Testis (tissue), 3 donors: Measurements from ENCODE around the gene FLNB. TPM values are rescaled to one million over a fixed set of nuclear protein-coding genes. Genes with fewer than 3 reads are reported as not detected.

Experiments used
- DNase-seq: peaks from one replicate; pipeline ENCODE4 v3.0.0-alpha.2; 2019
- H3K27ac ChIP-seq, 2 donors: fragments of 200-600 bp; sonication (generic); one replicate each; pipeline ENCODE4 v1.5.1; 2019
- H3K27me3 ChIP-seq: fragments of 200-600 bp; sonication (generic); one replicate; pipeline ENCODE4 v1.5.1; 2019
- H3K36me3 ChIP-seq: fragments of 200-600 bp; sonication (generic); one replicate; pipeline ENCODE4 v1.5.1; 2017; ENCODE audit warnings: low read depth; ENCODE audit errors: missing control alignments
- H3K4me1 ChIP-seq: fragments of 200-600 bp; sonication (generic); one replicate; pipeline ENCODE4 v1.5.1; 2019
- H3K4me3 ChIP-seq, 2 donors: fragments of 200-600 bp; sonication (generic); one replicate each; pipeline ENCODE4 v1.5.1; 2017 to 2019
- H3K9me3 ChIP-seq: fragments of 200-600 bp; sonication (generic); one replicate; pipeline ENCODE4 v1.5.1; 2017
- CTCF ChIP-seq, 3 experiments: fragments of 450-650 bp in 2 of 3; fragments of 200-600 bp in 1 of 3; sonication (generic) in 1 of 3; IDR thresholded peaks; one replicate each; pipeline ENCODE4 v1.5.1; 2016 to 2019; ENCODE audit warnings: antibody characterized with exemption in 3 of 3, mild to moderate bottlenecking in 2 of 3, moderate library complexity in 1 of 3
- POLR2A ChIP-seq: fragments of 450-650 bp; IDR thresholded peaks from one replicate; pipeline ENCODE4 v1.6.1; 2017; ENCODE audit warnings: antibody characterized with exemption, mild to moderate bottlenecking, moderate library complexity
- WGBS, 2 donors: methylation state at CpG; one replicate each; pipeline ENCODE4 v1.1.5; 2018; 5-methylcytosine and 5-hydroxymethylcytosine counted together
- intact Hi-C: fragments of 100-400 bp; cut with DNase I; formaldehyde crosslinking; loops from one replicate; pipeline ENCODE4 v1.15.1; 2023; ENCODE audit warnings: low total_unique reads
- polyA plus RNA-seq: library from polyadenylated mRNA; stranded (reverse); fragments of 350-450 nt; fragmentation: Illumina TruSeq; extraction: RNeasy Lipid Tissue Mini Kit (QIAGEN cat#74804); gene quantifications from one replicate; pipeline ENCODE4 v1.2.3, GENCODE V29; 2014; ENCODE audit warnings: low read depth, low replicate concordance; ENCODE audit not compliant: insufficient read depth
- total RNA-seq, 2 donors: library from RNA; depleted of rRNA; stranded (reverse); fragments of >200 nt; gene quantifications; one replicate each; pipeline ENCODE4 v1.2.3, GENCODE V29; 2016

The FLNB gene
- total and polyA plus RNA-seq, 3 donors from 2014 or later: 105 to 199 (median 166) TPM

GRCh38 chr3:58190291-58190690 lies 182.1 kb downstream of the FLNB start:
- Histone ChIP-seq H3K4me1 (no peaks in the 10 kb centered on the region), H3K36me3 (no peaks in the 10 kb centered on the region), H3K27me3 (no peaks in the 10 kb centered on the region), H3K4me3 (no peak overlapping the region), H3K9me3 (no peaks in the 10 kb centered on the region), H3K27ac (no peak overlapping the region)
- intact Hi-C loops: no loop called here
- no peak for TF ChIP-seq POLR2A
- TF ChIP-seq CTCF (IDR thresholded peaks at IDR 0.05): no peak
- WGBS, 2 donors: 97 to 100% methylated on average over 4 of the region's 4 CpGs
- DNase-seq: no peak

- Histone ChIP-seq H3K9me3 (no peaks in the 10 kb centered on the region), H3K36me3 (no peaks in the 10 kb centered on the region), H3K4me1 (no peaks in the 10 kb centered on the region), H3K27ac (no peak overlapping the region), H3K27me3 (no peaks in the 10 kb centered on the region), H3K4me3 (no peak overlapping the region)
- intact Hi-C loops: no loop called here
- DNase-seq: no peak
- TF ChIP-seq POLR2A (no peak), CTCF (IDR thresholded peaks at IDR 0.05) (no peak)
- WGBS, 2 donors: 88 to 95% methylated on average over 4 of the region's 4 CpGs
Observed at GRCh38 chr3:58190882-58191281, 182.7 kb downstream of the FLNB start.

DNA sequence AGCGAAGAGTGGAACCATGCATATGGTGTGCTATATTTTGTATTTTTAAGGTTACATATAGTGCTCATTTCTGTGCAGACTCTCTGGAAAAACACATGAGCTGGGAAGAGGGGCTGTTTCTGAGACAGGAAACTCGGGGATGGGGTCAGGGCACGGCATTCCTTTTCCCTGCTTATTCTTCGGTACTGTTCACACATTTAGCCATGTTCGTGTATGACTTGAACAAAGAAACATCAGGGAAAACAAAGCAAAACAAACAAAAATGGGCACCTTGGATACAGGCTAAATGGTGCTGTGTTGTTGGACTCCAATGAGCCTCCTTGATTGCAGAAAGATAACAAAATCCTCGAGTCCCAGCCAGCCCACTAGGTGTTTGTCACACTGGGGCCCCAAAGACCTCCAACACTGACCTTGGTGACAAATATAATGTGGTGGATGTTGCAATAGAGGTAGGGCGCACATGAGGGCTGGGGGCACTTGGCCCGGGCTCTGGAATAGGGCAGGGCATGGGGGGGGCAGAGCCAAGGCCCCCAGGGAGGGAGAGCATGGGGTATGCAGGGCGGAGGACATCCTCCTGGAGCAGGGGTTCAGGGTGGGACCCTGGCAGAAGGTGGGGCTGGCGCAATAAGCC lies 183.3 kb downstream of the FLNB start:
- WGBS, 2 donors: 80 to 81% methylated on average over 10 of the region's 10 CpGs
- H3K36me3 ChIP-seq: no peaks in the 10 kb centered on the region
- TF ChIP-seq POLR2A (no peak), CTCF (IDR thresholded peaks at IDR 0.05) (no peak)
- no peak overlapping the region for H3K4me3 ChIP-seq
- no peak for DNase-seq
- H3K4me1 ChIP-seq: no peaks in the 10 kb centered on the region
- H3K27me3 ChIP-seq: no peaks in the 10 kb centered on the region
- H3K27ac ChIP-seq: no peak overlapping the region
- intact Hi-C loops: no loop called here
- H3K9me3 ChIP-seq: no peaks in the 10 kb centered on the region

- TF ChIP-seq CTCF (IDR thresholded peaks at IDR 0.05) (no peak), POLR2A (no peak)
- intact Hi-C loops: no loop called here
- no peak for DNase-seq
- Histone ChIP-seq H3K27me3 (no peaks in the 10 kb centered on the region), H3K4me1 (no peaks in the 10 kb centered on the region), H3K4me3 (no peak overlapping the region), H3K27ac (no peak overlapping the region), H3K36me3 (no peaks in the 10 kb centered on the region), H3K9me3 (no peaks in the 10 kb centered on the region)
- 85 to 87% methylated on average over 5 of the region's 5 CpGs for WGBS, 2 donors
Observed at GRCh38 chr3:58192069-58192468, 183.8 kb downstream of the FLNB start.
